Measurements from ENCODE around the gene RASL10A.

- TF ChIP-seq CTCF (IDR thresholded peaks at IDR 0.05 in 4 of 5, conservative IDR thresholded peaks at IDR 0.05 in 1 of 5) (peak in 1 of 5 experiments; percentile 11), POLR2A (IDR thresholded peaks at IDR 0.05) (no peak)
These were observed 14.1 kb upstream of the RASL10A start for GRCh38 chr22:29329581-29329980.

Data from gastrocnemius medialis (tissue), 4 donors.